HepG2 (cell line): ENCODE data around the gene CLP1. TPM values are rescaled to one million over a fixed set of nuclear protein-coding genes. Genes with fewer than 3 reads are reported as not detected.

Experiments
- ELF1 ChIP-seq: sonication (generic); formaldehyde crosslinking; IDR thresholded peaks from 2 replicates; pipeline ENCODE4 v1.4.0; 2020; ENCODE audit warnings: missing genetic modification reagents
- GATA4 ChIP-seq: sonication (generic); IDR thresholded peaks from 2 replicates; pipeline ENCODE4 v1.6.1; 2016; ENCODE audit warnings: antibody characterized with exemption, low read depth, borderline replicate concordance
- GATAD2A ChIP-seq: IDR thresholded peaks from 2 replicates; pipeline ENCODE4 v1.6.1; 2016
- MAZ ChIP-seq, 2 experiments: sonication (generic) in 1 of 2; formaldehyde crosslinking in 1 of 2; IDR thresholded peaks; 2 replicates each; pipeline versions ENCODE4 v1.5.0 to v1.6.1; 2012 to 2020; ENCODE audit warnings: low read depth in 2 of 2, mild to moderate bottlenecking in 2 of 2, borderline replicate concordance in 1 of 2, improper control_type of control experiment in 1 of 2, low read length in 1 of 2, missing genetic modification reagents in 1 of 2, moderate library complexity in 1 of 2
- RAD51 ChIP-seq: fragments of 450-650 bp; IDR thresholded peaks from 2 replicates; pipeline ENCODE4 v1.6.1; 2016; ENCODE audit warnings: borderline replicate concordance
- SMC3 ChIP-seq: IDR thresholded peaks from 2 replicates; pipeline ENCODE4 v1.6.1; 2011; ENCODE audit warnings: low read length, improper control_type of control experiment
- SPEN ChIP-seq: sonication (generic); formaldehyde crosslinking; IDR thresholded peaks from 2 replicates; pipeline ENCODE4 v1.5.1; 2020; ENCODE audit warnings: low read depth, mild to moderate bottlenecking, missing genetic modification reagents
- STAG1 ChIP-seq: sonication (generic); formaldehyde crosslinking; IDR thresholded peaks from 2 replicates; pipeline ENCODE4 v1.4.0; 2020; ENCODE audit warnings: missing genetic modification reagents
- THAP11 ChIP-seq: IDR thresholded peaks from 2 replicates; pipeline ENCODE4 v1.6.1; 2016; ENCODE audit warnings: missing biosample characterization, missing genetic modification reagents
- XRCC5 ChIP-seq: fragments of 200-400 bp; formaldehyde crosslinking; optimal IDR thresholded peaks from 2 replicates; pipeline ENCODE3; 2017; ENCODE audit warnings: mild to moderate bottlenecking, low read length
- ZFX ChIP-seq: sonication (generic); formaldehyde crosslinking; IDR thresholded peaks from 2 replicates; pipeline ENCODE4 v1.4.0; 2020; ENCODE audit warnings: mild to moderate bottlenecking, low read depth, missing genetic modification reagents, moderate library complexity
- ZNF326 ChIP-seq: sonication (generic); formaldehyde crosslinking; IDR thresholded peaks from 2 replicates; pipeline ENCODE4 v1.4.0; 2020; ENCODE audit warnings: missing genetic modification reagents, borderline replicate concordance
- ZNF34 ChIP-seq: sonication (generic); formaldehyde crosslinking; IDR thresholded peaks from 2 replicates; pipeline ENCODE4 v1.4.0; 2020; ENCODE audit warnings: mild to moderate bottlenecking, missing genetic modification reagents, borderline replicate concordance
- polyA plus RNA-seq, 8 experiments: library from polyadenylated mRNA; depleted of rRNA in 3 of 8; stranded (reverse) in 7 of 8; unstranded in 1 of 8; fragments of >200 nt; fragmentation: Illumina TruSeq in 4 of 8; extraction: Trizol in 4 of 8; gene quantifications; 2 replicates each; pipeline versions ENCODE4 v1.2.1 to v1.2.3, GENCODE V29; 2011 to 2016; ENCODE audit warnings: low read depth in 4 of 8, missing spikeins in 1 of 8, mixed read lengths in 1 of 8; ENCODE audit not compliant: insufficient read depth in 1 of 8
- total RNA-seq, 5 experiments: library from RNA; depleted of rRNA; stranded (reverse); fragments of >200 nt; fragmentation: Illumina TruSeq; extraction: Trizol; gene quantifications; 2 replicates each; pipeline ENCODE4 v1.2.3, GENCODE V29; 2016; ENCODE audit warnings: low read depth in 1 of 5
- TF ChIP-seq, protein P1 (sequence below): sonication (generic); formaldehyde crosslinking; IDR thresholded peaks from 2 replicates; pipeline ENCODE4 v1.4.0; 2020; ENCODE audit warnings: missing genetic modification reagents
- TF ChIP-seq, protein P2 (sequence below): sonication (generic); formaldehyde crosslinking; IDR thresholded peaks from 2 replicates; pipeline ENCODE4 v1.5.0; 2020; ENCODE audit warnings: missing genetic modification reagents, mild to moderate bottlenecking, borderline replicate concordance
- TF ChIP-seq, protein P3 (sequence below): sonication (generic); formaldehyde crosslinking; IDR thresholded peaks from 2 replicates; pipeline ENCODE4 v1.4.0; 2020; ENCODE audit warnings: missing genetic modification reagents
- TF ChIP-seq, protein P4 (sequence below): sonication (generic); formaldehyde crosslinking; IDR thresholded peaks from 2 replicates; pipeline ENCODE4 v1.4.0; 2020; ENCODE audit warnings: missing genetic modification reagents
- TF ChIP-seq, protein P5 (sequence below): sonication (generic); formaldehyde crosslinking; IDR thresholded peaks from 2 replicates; pipeline ENCODE4 v1.5.0; 2020; ENCODE audit warnings: mild to moderate bottlenecking, missing genetic modification reagents, moderate library complexity

The CLP1 gene
- total and polyA plus RNA-seq, 2 of the 13 experiments (the other 11 are each of a cell fraction or from before 2014, with no cell fraction given) = 14.6 to 24.8 TPM

DNA sequence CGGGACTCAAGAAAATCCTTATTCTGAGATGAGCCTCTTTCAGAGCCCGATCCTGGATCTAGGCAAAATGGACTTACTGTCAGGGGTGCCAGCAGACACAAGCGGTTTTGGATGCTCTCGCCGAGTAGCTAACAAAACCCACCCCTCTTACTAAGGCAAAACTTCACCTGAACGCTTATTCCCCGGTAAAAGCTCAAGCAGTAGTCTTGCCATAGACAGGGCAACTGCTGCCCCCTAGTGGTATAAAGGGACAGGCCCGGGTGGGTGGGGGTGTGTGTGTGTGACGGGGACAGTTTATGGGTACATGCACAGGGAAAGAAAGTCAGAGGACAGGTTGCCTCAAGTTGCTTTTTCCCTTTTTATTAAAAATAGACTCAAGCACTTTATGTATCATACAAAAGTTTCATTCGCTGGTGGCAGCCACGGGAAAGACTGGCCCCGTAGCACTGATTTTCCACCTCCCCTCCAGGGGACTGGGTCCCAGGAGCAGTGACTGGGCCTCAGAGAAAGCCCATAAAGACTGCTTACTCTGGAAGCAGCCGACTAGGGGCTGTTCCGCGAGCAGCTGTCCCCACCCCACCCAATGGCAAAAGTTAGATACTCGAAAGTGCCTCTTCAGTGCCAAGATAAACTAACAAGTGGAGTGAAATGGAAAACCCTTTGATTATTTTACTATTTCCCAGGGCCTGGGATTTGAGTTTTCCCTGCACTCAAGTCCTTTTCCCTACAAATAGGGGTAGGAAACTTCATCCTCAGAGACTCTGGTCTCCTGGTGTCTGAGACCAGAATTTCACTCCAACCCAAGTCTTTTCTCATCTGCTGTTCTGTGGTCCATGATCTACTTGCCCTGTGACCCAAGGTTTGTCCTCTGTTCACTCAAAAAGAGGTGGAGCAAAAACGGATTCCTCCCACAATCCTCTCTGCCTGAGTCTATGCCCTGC, 12.5 kb upstream of the CLP1 start (continued):
- TF ChIP-seq, protein P1, sequence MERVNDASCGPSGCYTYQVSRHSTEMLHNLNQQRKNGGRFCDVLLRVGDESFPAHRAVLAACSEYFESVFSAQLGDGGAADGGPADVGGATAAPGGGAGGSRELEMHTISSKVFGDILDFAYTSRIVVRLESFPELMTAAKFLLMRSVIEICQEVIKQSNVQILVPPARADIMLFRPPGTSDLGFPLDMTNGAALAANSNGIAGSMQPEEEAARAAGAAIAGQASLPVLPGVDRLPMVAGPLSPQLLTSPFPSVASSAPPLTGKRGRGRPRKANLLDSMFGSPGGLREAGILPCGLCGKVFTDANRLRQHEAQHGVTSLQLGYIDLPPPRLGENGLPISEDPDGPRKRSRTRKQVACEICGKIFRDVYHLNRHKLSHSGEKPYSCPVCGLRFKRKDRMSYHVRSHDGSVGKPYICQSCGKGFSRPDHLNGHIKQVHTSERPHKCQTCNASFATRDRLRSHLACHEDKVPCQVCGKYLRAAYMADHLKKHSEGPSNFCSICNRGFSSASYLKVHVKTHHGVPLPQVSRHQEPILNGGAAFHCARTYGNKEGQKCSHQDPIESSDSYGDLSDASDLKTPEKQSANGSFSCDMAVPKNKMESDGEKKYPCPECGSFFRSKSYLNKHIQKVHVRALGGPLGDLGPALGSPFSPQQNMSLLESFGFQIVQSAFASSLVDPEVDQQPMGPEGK (CRISPR knock-in tag) = peak; percentile 32; the same call in 1 of the 2 replicates
- TF ChIP-seq SPEN = no peak
- TF ChIP-seq ZFX (CRISPR knock-in tag) = 0 out of 2 replicates have a peak, but pooled peaks have one; percentile 15
- TF ChIP-seq THAP11 (CRISPR knock-in tag) = 0 out of 2 replicates have a peak, but pooled peaks have one; percentile 45
- TF ChIP-seq GATA4 = no peak
- TF ChIP-seq, protein P2, sequence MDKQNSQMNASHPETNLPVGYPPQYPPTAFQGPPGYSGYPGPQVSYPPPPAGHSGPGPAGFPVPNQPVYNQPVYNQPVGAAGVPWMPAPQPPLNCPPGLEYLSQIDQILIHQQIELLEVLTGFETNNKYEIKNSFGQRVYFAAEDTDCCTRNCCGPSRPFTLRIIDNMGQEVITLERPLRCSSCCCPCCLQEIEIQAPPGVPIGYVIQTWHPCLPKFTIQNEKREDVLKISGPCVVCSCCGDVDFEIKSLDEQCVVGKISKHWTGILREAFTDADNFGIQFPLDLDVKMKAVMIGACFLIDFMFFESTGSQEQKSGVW (CRISPR knock-in tag) = no peak
- TF ChIP-seq SMC3 = peak; percentile 66; the same call in 1 of the 2 replicates
- peak; percentile 58; the same call in 1 of the 2 replicates for TF ChIP-seq ZNF326
- TF ChIP-seq, protein P3, sequence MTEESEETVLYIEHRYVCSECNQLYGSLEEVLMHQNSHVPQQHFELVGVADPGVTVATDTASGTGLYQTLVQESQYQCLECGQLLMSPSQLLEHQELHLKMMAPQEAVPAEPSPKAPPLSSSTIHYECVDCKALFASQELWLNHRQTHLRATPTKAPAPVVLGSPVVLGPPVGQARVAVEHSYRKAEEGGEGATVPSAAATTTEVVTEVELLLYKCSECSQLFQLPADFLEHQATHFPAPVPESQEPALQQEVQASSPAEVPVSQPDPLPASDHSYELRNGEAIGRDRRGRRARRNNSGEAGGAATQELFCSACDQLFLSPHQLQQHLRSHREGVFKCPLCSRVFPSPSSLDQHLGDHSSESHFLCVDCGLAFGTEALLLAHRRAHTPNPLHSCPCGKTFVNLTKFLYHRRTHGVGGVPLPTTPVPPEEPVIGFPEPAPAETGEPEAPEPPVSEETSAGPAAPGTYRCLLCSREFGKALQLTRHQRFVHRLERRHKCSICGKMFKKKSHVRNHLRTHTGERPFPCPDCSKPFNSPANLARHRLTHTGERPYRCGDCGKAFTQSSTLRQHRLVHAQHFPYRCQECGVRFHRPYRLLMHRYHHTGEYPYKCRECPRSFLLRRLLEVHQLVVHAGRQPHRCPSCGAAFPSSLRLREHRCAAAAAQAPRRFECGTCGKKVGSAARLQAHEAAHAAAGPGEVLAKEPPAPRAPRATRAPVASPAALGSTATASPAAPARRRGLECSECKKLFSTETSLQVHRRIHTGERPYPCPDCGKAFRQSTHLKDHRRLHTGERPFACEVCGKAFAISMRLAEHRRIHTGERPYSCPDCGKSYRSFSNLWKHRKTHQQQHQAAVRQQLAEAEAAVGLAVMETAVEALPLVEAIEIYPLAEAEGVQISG = peak; percentile 22; the same call in 1 of the 2 replicates
- TF ChIP-seq, protein P4, sequence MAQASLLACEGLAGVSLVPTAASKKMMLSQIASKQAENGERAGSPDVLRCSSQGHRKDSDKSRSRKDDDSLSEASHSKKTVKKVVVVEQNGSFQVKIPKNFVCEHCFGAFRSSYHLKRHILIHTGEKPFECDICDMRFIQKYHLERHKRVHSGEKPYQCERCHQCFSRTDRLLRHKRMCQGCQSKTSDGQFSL (CRISPR knock-in tag) = peak; percentile 87; the same call in 1 of the 2 replicates
- peak; percentile 55 for TF ChIP-seq XRCC5
- peak; percentile 20; the same call in 1 of the 2 replicates for TF ChIP-seq ELF1 (CRISPR knock-in tag)
- TF ChIP-seq MAZ (IDR thresholded peaks at IDR 0.05; ENCODE audit: borderline replicate concordance, low read depth, low read length) = peak; percentile 59; the same call in 1 of the 2 replicates
- TF ChIP-seq MAZ (CRISPR knock-in tag; IDR thresholded peaks at IDR 0.05; ENCODE audit: low read depth) = no peak
- 0 out of 2 replicates have a peak, but pooled peaks have one; percentile 23 for TF ChIP-seq GATAD2A (CRISPR knock-in tag)
- no peak for TF ChIP-seq ZNF34 (CRISPR knock-in tag)
- TF ChIP-seq STAG1 (CRISPR knock-in tag) = peak; percentile 73
- TF ChIP-seq, protein P5, sequence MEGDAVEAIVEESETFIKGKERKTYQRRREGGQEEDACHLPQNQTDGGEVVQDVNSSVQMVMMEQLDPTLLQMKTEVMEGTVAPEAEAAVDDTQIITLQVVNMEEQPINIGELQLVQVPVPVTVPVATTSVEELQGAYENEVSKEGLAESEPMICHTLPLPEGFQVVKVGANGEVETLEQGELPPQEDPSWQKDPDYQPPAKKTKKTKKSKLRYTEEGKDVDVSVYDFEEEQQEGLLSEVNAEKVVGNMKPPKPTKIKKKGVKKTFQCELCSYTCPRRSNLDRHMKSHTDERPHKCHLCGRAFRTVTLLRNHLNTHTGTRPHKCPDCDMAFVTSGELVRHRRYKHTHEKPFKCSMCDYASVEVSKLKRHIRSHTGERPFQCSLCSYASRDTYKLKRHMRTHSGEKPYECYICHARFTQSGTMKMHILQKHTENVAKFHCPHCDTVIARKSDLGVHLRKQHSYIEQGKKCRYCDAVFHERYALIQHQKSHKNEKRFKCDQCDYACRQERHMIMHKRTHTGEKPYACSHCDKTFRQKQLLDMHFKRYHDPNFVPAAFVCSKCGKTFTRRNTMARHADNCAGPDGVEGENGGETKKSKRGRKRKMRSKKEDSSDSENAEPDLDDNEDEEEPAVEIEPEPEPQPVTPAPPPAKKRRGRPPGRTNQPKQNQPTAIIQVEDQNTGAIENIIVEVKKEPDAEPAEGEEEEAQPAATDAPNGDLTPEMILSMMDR (CRISPR knock-in tag) = peak; percentile 86
- TF ChIP-seq RAD51 = no peak
